ENCODE data around the gene OSTN.

DNA sequence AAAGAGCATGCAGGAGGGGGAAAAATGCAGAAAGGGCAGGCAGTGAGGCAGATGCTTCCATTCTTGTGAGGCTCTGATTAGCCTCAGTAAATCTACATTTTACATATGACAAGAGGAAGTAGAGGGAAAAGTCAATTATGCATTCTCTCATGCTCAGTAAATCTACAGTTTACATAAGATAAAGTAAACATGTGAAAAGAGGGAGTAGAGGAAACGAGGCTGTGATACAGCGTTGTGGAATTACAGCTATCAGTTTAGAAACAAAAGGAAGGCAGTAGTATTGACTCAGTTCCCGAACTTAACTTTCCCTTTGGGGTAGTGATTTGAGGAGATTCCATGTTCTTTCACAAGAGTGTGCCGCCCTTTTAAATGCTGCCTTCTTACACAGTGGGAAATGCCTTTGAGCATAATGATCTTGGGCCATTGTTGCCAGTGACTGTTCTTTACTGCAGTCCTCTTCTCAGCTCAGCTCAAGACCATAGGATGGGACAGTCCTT, 39.3 kb downstream of the OSTN start:
- TF ChIP-seq CTCF (IDR thresholded peaks at IDR 0.05) (no peak), POLR2A (IDR thresholded peaks at IDR 0.05) (no peak)
